DOHH2 (cell line): Measurements from ENCODE around the gene PIGN.

ENCODE experiments used
- H3F3A ChIP-seq: fragments of 200-600 bp; sonication (generic), shearing (Covaris generic); 2 replicates; pipeline ENCODE4 v1.6.0; 2016; ENCODE audit warnings: antibody characterized with exemption, mild to moderate bottlenecking; ENCODE audit not compliant: control insufficient read depth, insufficient read depth
- H3K27ac ChIP-seq: fragments of 200-600 bp; sonication (generic); 2 replicates; pipeline ENCODE4 v1.5.1; 2014; ENCODE audit warnings: low read depth, mild to moderate bottlenecking, low read length, moderate library complexity
- H3K27me3 ChIP-seq: fragments of 200-600 bp; sonication (generic); 2 replicates; pipeline ENCODE4 v1.6.1; 2014; ENCODE audit warnings: mild to moderate bottlenecking, low read length, mixed read lengths; ENCODE audit not compliant: control insufficient read depth
- H3K36me3 ChIP-seq: fragments of 200-600 bp; sonication (generic); 2 replicates; pipeline ENCODE4 v1.6.1; 2014; ENCODE audit warnings: mild to moderate bottlenecking, low read length, moderate library complexity, mixed read lengths; ENCODE audit not compliant: control insufficient read depth
- H3K4me1 ChIP-seq: fragments of 200-600 bp; sonication (generic); 2 replicates; pipeline ENCODE4 v1.6.1; 2014; ENCODE audit warnings: mild to moderate bottlenecking, low read length, mixed read lengths; ENCODE audit not compliant: control insufficient read depth
- H3K4me2 ChIP-seq: fragments of 200-600 bp; sonication (generic); 2 replicates; pipeline ENCODE4 v1.6.0; 2014; ENCODE audit warnings: mild to moderate bottlenecking, low read length, moderate library complexity
- H3K4me3 ChIP-seq: fragments of 200-600 bp; sonication (generic); 2 replicates; pipeline ENCODE4 v1.5.1; 2014; ENCODE audit warnings: mild to moderate bottlenecking, low read length, mixed read lengths
- H3K79me2 ChIP-seq: fragments of 200-600 bp; sonication (generic); 2 replicates; pipeline ENCODE4 v1.6.1; 2014; ENCODE audit warnings: mild to moderate bottlenecking, low read length, mixed read lengths; ENCODE audit not compliant: control insufficient read depth
- H3K9me2 ChIP-seq: fragments of 200-600 bp; sonication (generic); replicated peaks from 2 replicates; pipeline ENCODE4 v1.6.1; 2014; ENCODE audit warnings: mild to moderate bottlenecking, low read length, mixed read lengths; ENCODE audit not compliant: control insufficient read depth
- H3K9me3 ChIP-seq: fragments of 200-600 bp; sonication (generic); 2 replicates; pipeline ENCODE4 v1.6.1; 2014; ENCODE audit warnings: antibody characterized with exemption, low read length, mixed read lengths; ENCODE audit not compliant: control insufficient read depth, insufficient read depth
- H4K20me1 ChIP-seq: fragments of 200-600 bp; sonication (generic); 2 replicates; pipeline ENCODE4 v1.6.0; 2014; ENCODE audit warnings: low read depth, mild to moderate bottlenecking, antibody characterized with exemption, low read length, moderate library complexity; ENCODE audit not compliant: control insufficient read depth, insufficient read depth
- EZH2phosphoT487 ChIP-seq: fragments of 200-600 bp; sonication (generic); IDR thresholded peaks from 2 replicates; pipeline ENCODE4 v1.6.1; 2017; ENCODE audit warnings: borderline replicate concordance, mild to moderate bottlenecking, antibody characterized with exemption, low read length, moderate library complexity, mixed read lengths
- TF ChIP-seq, protein P1 (sequence below): fragments of 200-600 bp; sonication (generic); IDR thresholded peaks from one replicate; pipeline ENCODE4 v1.5.1; 2014; ENCODE audit warnings: antibody characterized with exemption, mild to moderate bottlenecking, low read depth, low read length; ENCODE audit not compliant: poor library complexity, severe bottlenecking

The PIGN gene

GRCh38 chr18:62105376-62105775 lies 81.5 kb downstream of the PIGN start:
- H3K4me2 ChIP-seq, result no peak overlapping the region
- no peak overlapping the region for H3K27ac ChIP-seq
- H3K27me3 ChIP-seq, result no peaks in the 10 kb centered on the region
- H3K79me2 ChIP-seq, result no peaks in the 10 kb centered on the region
- H3K9me3 ChIP-seq, result no peaks in the 10 kb centered on the region
- H4K20me1 ChIP-seq, result no peaks in the 10 kb centered on the region
- no peaks in the 10 kb centered on the region; the same call in 1 of the 2 replicates for H3K36me3 ChIP-seq
- TF ChIP-seq EZH2phosphoT487, result no peak
- TF ChIP-seq, protein P1, sequence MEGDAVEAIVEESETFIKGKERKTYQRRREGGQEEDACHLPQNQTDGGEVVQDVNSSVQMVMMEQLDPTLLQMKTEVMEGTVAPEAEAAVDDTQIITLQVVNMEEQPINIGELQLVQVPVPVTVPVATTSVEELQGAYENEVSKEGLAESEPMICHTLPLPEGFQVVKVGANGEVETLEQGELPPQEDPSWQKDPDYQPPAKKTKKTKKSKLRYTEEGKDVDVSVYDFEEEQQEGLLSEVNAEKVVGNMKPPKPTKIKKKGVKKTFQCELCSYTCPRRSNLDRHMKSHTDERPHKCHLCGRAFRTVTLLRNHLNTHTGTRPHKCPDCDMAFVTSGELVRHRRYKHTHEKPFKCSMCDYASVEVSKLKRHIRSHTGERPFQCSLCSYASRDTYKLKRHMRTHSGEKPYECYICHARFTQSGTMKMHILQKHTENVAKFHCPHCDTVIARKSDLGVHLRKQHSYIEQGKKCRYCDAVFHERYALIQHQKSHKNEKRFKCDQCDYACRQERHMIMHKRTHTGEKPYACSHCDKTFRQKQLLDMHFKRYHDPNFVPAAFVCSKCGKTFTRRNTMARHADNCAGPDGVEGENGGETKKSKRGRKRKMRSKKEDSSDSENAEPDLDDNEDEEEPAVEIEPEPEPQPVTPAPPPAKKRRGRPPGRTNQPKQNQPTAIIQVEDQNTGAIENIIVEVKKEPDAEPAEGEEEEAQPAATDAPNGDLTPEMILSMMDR, result no peak
- H3K4me3 ChIP-seq, result no peak overlapping the region
- no peaks in the 10 kb centered on the region for H3F3A ChIP-seq
- no peaks in the 10 kb centered on the region for H3K9me2 ChIP-seq
- no peaks in the 10 kb centered on the region for H3K4me1 ChIP-seq

- Histone ChIP-seq H3K27ac (no peak overlapping the region), H3K27me3 (no peaks in the 10 kb centered on the region), H3K79me2 (no peaks in the 10 kb centered on the region), H3K9me3 (no peaks in the 10 kb centered on the region), H3K4me2 (no peak overlapping the region), H3F3A (no peaks in the 10 kb centered on the region), H3K9me2 (no peaks in the 10 kb centered on the region), H3K36me3 (peaks cover 16% of the 10 kb centered on the region), H3K4me3 (no peak overlapping the region), H3K4me1 (no peaks in the 10 kb centered on the region), H4K20me1 (no peaks in the 10 kb centered on the region)
- TF ChIP-seq EZH2phosphoT487, result no peak
- TF ChIP-seq, protein P1, result no peak
Measured at GRCh38 chr18:62102221-62102620, 84.6 kb downstream of the PIGN start.

- Histone ChIP-seq H3K27me3 (no peaks in the 10 kb centered on the region), H3K9me2 (no peaks in the 10 kb centered on the region), H3K4me2 (no peak overlapping the region), H3K27ac (no peak overlapping the region), H3K4me3 (no peak overlapping the region), H3K4me1 (no peaks in the 10 kb centered on the region), H3K9me3 (no peaks in the 10 kb centered on the region), H4K20me1 (no peaks in the 10 kb centered on the region), H3F3A (no peaks in the 10 kb centered on the region), H3K36me3 (peaks cover 16% of the 10 kb centered on the region), H3K79me2 (no peaks in the 10 kb centered on the region)
- TF ChIP-seq EZH2phosphoT487, result no peak
- TF ChIP-seq, protein P1, result no peak
Measured at GRCh38 chr18:62101321-62101721, 85.5 kb downstream of the PIGN start.

DNA sequence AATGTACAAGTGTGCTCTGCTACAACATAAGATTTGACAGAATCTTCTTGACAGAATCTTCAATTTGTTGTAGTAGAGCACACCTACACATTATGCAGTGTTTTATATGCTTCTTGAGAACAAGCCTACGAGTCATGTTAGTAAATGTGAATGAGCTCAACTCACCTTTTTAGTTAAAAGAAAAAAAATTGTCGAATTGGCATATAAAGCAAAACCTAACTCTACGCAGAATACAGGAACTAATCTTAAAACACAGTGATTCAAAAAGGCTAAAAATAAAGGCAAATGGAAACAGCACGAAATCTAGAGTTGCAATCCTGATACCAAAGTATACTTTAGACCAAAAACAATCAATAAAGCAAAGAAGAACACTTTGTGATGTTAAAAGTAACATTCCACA lies 87.9 kb downstream of the PIGN start:
- Histone ChIP-seq H3F3A (no peaks in the 10 kb centered on the region), H3K79me2 (no peaks in the 10 kb centered on the region), H3K4me3 (no peak overlapping the region), H3K27ac (no peak overlapping the region), H3K4me1 (no peaks in the 10 kb centered on the region), H3K36me3 (peaks cover 16% of the 10 kb centered on the region), H3K9me3 (no peaks in the 10 kb centered on the region), H4K20me1 (no peaks in the 10 kb centered on the region), H3K4me2 (no peak overlapping the region), H3K27me3 (no peaks in the 10 kb centered on the region), H3K9me2 (no peaks in the 10 kb centered on the region)
- TF ChIP-seq, protein P1, result no peak
- no peak for TF ChIP-seq EZH2phosphoT487
